Activated naive CD4-positive, alpha-beta T cell treated with Interleukin-2 at 50 U/mL for 16 hours (primary cell): Measurements from ENCODE around the gene ILF3.
A peak's percentile ranks its signal among the peaks of the same experiment; 100 is the strongest.

Experiments
- DNase-seq: peaks from one replicate; pipeline ENCODE4 v3.0.0-alpha.2; 2020

Gene ILF3

GRCh38 chr19:10653732-10654609 is at the start of gene ILF3:
TSS of gene ILF3 (plus strand) at chr19:10654346. CDS start at chr19:10670606, 16,260 bp downstream.
- peak; percentile 100 for DNase-seq

- peak; percentile 16 for DNase-seq
Observed at GRCh38 chr19:10604460-10604980, 49.6 kb upstream of the ILF3 start.

- no peak for DNase-seq
Observed at GRCh38 chr19:10611907-10612306, 42.2 kb upstream of the ILF3 start.

GRCh38 chr19:10612499-10613119 is 41.5 kb upstream of the ILF3 start:
- DNase-seq = no peak

- DNase-seq = no peak
Observed at GRCh38 chr19:10615429-10616023, 38.6 kb upstream of the ILF3 start.

- no peak for DNase-seq
Observed at GRCh38 chr19:10617409-10618121, 36.6 kb upstream of the ILF3 start.

GRCh38 chr19:10618846-10619245 is 35.3 kb upstream of the ILF3 start:
- no peak for DNase-seq

GRCh38 chr19:10620786-10621185 is 33.4 kb upstream of the ILF3 start:
- no peak for DNase-seq

GRCh38 chr19:10621966-10622365 is 32.2 kb upstream of the ILF3 start:
- no peak for DNase-seq

GRCh38 chr19:10624585-10624984 is 29.6 kb upstream of the ILF3 start:
- no peak for DNase-seq

- no peak for DNase-seq
Observed at GRCh38 chr19:10625003-10625761, 29.0 kb upstream of the ILF3 start, which contains the start of gene SLC44A2. TSS of gene SLC44A2 (plus strand) at chr19:10625553. CDS start at chr19:10625634, 81 bp downstream.

GRCh38 chr19:10625762-10626138 is 28.4 kb upstream of the ILF3 start:
- no peak for DNase-seq

- no peak for DNase-seq
Observed at GRCh38 chr19:10631874-10632273, 22.3 kb upstream of the ILF3 start.

GRCh38 chr19:10634430-10634829 is 19.7 kb upstream of the ILF3 start:
- no peak for DNase-seq

GRCh38 chr19:10634963-10635362 is 19.2 kb upstream of the ILF3 start:
- no peak for DNase-seq

GRCh38 chr19:10636304-10636972 is 17.7 kb upstream of the ILF3 start:
- DNase-seq = no peak

- no peak for DNase-seq
Observed at GRCh38 chr19:10637894-10638293, 16.3 kb upstream of the ILF3 start.

GRCh38 chr19:10639836-10640235 is 14.3 kb upstream of the ILF3 start:
- DNase-seq = no peak

- DNase-seq = no peak
Observed at GRCh38 chr19:10640361-10640760, 13.8 kb upstream of the ILF3 start.

GRCh38 chr19:10641248-10641647 is 12.9 kb upstream of the ILF3 start:
- DNase-seq = no peak

- DNase-seq = no peak
Observed at GRCh38 chr19:10642473-10643171, 11.5 kb upstream of the ILF3 start.
